GM21717 (cell line): ENCODE data around the gene HGS.

Experiments
- ATAC-seq: cut with Tn5 transposase; IDR thresholded peaks from one replicate; pipeline ENCODE4 v1.9.1; 2021; ENCODE audit warnings: mild to moderate bottlenecking, moderate library complexity; ENCODE audit not compliant: unreplicated experiment

The HGS gene, protein sequence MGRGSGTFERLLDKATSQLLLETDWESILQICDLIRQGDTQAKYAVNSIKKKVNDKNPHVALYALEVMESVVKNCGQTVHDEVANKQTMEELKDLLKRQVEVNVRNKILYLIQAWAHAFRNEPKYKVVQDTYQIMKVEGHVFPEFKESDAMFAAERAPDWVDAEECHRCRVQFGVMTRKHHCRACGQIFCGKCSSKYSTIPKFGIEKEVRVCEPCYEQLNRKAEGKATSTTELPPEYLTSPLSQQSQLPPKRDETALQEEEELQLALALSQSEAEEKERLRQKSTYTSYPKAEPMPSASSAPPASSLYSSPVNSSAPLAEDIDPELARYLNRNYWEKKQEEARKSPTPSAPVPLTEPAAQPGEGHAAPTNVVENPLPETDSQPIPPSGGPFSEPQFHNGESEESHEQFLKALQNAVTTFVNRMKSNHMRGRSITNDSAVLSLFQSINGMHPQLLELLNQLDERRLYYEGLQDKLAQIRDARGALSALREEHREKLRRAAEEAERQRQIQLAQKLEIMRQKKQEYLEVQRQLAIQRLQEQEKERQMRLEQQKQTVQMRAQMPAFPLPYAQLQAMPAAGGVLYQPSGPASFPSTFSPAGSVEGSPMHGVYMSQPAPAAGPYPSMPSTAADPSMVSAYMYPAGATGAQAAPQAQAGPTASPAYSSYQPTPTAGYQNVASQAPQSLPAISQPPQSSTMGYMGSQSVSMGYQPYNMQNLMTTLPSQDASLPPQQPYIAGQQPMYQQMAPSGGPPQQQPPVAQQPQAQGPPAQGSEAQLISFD

DNA sequence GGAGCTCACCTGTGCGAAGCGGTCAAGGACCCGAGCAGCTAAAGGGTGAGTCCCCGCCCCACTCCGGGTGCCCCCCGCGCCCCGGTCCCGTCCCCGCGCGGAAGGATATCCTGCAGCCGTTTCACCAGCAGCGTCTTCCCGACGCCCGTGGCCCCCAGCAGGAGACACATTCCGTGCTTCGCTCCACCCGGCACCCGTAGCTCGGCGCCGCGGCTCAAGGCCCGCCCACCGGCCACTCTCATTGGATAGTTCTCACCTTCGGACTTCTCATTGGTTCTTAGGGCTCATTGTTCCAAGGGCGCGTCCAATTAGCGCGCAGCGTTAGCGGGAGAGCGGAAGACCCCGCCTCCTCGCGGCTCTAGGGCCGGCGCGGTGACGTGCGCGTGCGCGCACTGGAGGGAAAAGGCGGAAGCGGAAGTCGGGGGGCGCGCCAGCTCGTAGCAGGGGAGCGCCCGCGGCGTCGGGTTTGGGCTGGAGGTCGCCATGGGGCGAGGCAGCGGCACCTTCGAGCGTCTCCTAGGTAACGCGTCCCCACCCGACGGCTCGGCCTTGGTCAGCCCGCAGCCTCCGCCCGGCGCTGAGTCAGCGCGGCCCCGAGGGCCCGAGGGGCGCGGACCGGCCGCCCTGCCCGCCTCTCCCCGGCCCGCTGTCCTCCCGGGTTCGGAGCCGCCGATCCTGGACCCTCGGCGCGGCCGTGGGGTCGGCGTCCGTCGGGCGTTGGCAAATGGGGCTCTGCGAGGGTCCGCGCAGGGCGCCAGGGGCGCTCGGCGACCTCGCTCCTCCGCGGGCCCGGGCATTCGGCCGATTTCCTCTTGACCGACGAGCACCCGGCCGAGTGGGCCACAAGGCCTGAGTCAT is at the start of gene HGS, which contains the start of gene ARL16:
HGS (plus strand) TSS at position 428 of the 858 bp plus-strand sequence; CDS start at position 484, 56 bp downstream.
ARL16 (minus strand) TSS at position 214 of the 858 bp plus-strand sequence; CDS start at position 170, 44 bp downstream.
- peak; percentile 79 for ATAC-seq

- no peak for ATAC-seq
Measured at GRCh38 chr17:81635431-81635830, 48.4 kb upstream of the HGS start.

GRCh38 chr17:81635973-81636504 is 47.8 kb upstream of the HGS start:
- ATAC-seq = peak; percentile 22

DNA sequence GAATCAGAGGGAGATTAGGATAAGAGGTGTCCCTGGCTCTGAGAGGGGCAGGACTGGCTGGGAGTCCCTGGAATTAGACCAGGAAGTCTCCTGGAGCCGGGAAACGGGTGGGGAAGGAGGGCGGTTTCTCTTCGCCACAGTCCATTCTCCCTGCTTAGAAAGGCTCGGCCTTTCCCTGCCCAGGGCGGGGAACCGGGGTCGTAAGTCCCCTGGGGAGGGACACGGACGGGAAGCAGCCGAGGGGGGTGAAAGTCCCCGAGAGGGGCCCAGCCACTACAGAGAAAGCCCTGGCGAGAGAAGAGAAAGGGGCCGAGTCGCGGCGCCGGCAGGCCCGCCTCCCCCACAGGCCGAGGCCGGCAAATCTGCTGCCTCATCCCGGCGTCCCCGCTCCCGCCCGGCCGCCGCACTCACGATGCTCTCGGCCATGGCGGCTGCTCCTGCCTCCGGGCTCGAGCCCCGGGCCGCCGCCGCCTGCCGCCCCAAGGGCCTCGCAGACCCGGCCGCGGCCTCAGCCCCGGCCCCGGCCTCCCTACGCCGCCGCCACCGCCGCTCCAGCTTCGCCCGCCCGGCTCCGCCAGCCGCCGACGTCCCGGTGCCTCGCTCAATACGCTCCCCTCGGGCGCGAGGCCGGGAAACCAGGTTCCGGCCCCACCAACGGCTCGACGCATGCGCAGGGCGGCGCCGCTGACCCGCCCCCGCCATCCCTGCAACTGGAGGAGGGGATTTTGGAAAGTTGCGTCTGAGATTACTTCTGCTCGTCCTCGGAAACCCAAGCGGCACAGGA is 47.1 kb upstream of the HGS start, which contains the start of the genes NPLOC4 and TSPAN10:
NPLOC4 (minus strand) TSS at position 608 of the 784 bp plus-strand sequence; CDS start at position 426, 182 bp downstream.
TSPAN10 (plus strand) TSS at position 692 of the 784 bp plus-strand sequence. CDS start 5,217 bp downstream, outside the sequence.
- peak; percentile 70 for ATAC-seq

GRCh38 chr17:81638683-81639082 is 45.1 kb upstream of the HGS start:
- ATAC-seq = no peak

GRCh38 chr17:81640011-81640410 is 43.8 kb upstream of the HGS start:
- ATAC-seq = no peak

GRCh38 chr17:81641825-81642489 is 41.9 kb upstream of the HGS start:
- ATAC-seq = no peak

- ATAC-seq = no peak
Measured at GRCh38 chr17:81644496-81644895, 39.3 kb upstream of the HGS start.

DNA sequence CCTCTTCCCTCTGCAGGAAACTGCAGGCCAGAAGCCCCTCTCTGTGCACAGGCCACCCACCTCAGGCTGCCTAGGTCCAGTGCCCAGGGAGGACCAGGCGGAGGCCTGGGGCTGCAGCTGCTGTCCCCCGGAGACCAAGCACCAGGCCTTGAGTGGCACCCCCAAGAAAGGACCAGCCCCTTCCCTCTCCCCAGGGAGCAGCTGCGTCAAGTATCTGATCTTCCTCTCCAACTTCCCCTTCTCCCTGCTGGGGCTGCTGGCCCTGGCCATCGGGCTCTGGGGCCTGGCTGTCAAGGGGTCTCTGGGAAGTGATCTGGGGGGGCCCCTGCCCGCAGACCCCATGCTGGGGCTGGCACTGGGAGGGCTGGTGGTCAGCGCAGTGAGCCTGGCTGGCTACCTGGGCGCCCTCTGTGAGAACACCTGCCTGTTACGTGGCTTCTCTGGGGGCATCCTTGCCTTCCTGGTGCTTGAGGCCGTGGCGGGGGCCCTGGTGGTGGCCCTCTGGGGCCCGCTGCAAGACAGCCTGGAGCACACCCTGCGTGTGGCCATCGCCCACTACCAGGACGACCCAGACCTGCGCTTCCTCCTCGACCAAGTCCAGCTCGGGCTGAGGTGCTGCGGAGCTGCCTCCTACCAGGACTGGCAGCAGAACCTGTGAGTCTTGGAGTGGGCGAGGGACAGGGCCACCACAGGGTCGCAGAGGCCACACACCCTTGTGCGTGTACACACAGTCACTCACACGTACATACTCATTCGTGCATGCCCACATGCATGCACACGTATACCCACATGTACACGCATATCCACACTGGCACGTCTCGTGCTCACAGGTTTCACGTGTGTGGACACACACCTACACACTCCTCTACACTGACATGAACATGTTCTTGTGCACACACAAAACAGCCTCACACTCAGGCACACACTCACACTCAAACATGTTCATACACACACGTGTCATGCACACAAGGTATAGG is 38.5 kb upstream of the HGS start:
- no peak for ATAC-seq

DNA sequence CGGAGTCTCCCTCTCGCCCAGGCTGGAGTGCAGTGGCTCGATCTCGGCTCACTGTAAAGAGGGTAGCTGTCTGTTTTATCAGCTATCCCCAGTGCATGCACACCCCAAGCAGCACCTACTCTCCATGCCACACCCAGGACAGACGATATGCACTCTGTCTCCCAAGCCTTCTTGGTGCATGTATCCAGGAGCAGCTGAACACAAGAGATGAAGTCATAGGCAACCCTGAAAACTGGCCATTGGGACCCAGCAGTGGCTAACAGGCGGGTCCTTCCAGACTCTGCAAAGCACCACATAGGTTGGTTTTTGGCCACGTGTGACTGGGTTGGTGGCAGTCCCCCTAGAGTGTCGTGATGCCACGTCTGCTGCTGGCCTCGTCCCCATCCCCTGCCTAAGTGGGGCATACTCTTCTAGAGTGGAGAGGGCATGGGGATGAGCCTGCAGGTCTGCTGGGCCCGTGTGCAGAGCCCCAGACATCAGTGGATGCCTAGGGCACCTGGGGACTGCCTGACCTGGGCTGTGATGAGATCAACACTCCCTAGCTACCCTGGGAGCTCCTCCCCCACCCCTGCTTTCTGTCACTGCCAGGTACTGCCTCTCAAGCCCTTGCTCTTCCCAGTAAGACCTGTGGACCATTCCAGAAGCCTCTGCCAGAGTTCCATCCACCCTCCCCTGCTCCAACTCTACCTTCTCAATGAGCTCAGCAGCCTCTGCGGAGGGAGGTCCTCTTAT is 36.8 kb upstream of the HGS start:
- no peak for ATAC-seq

DNA sequence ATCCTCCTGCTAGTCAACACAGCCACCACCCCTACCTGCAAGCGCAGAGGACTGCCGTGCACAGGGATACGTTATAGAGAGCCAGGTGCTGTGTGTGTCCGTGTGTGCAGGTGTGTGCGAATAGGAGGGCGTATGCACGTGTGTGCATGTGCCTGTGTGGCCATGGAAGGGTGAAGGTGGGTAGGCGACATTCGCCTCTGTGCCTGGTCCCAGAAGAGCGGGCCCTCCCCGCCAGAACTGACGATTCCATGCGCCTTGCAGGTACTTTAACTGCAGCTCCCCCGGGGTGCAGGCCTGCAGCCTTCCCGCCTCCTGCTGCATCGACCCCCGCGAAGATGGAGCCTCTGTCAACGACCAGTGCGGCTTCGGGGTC is 36.2 kb upstream of the HGS start:
- ATAC-seq = no peak

- ATAC-seq = no peak
Measured at GRCh38 chr17:81648013-81648706, 35.7 kb upstream of the HGS start.

DNA sequence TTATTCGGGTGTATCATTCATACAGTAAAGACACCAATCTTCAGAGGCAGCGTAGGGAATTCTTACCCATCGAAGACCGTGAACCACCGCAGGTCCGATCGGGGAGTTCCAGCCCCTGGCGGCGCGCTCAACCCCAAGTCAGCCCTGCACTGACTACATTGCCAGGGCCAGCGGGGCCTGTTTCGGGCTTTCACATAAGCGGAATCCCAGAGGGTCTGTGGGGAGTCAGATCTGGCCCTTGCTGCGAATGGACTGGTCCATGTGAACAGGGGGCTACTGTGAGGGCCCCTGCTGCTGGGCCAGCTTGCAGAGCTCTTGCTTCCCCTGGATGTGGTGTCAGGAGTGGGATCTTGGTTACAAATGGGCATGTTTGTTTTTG is 35.1 kb upstream of the HGS start:
- ATAC-seq = no peak

DNA sequence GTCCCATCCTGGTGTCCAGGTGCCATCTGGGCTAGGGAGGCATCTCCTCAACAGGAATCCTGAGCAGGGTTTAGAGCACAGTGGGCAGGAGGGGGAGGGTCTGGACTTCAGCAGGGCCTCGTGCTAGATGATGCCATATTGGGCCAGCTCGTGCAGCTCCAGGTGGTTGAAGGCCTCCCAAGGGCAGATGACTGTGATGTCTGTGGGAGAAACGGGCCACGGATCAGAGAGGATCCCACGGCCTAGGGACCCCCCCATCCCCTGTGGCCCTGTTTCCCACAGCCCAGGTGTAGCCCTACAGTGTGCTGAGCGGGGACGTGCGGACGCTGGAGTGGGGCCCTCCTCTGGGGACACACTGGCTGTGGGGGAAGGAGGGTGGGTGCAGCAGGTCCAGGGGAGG is 32.9 kb upstream of the HGS start:
- ATAC-seq = no peak

DNA sequence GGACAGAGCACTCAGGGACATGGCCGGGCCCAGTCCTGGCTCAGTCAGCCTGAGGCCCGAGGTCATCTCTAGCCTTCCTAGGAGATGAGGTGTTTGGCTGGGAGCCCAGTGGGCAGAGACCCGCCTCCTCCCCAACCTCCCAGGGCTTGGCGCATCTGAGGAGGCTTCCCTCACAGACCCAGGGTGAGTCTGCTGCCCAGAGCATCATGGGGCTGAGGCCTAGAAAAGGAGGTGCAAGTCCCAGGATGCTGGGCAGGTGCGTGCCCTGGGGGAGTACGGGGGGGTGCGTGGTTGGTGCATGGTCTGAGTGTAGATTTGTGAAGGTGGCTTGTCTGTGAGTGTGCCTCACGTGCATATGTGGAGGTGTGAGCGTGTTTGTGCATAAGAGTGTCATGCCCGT is 32.1 kb upstream of the HGS start:
- ATAC-seq = no peak

GRCh38 chr17:81652906-81653771 is 30.7 kb upstream of the HGS start:
- no peak for ATAC-seq
